ENCODE measurements around the gene SPOCK1.

The SPOCK1 gene

GRCh38 chr5:137360607-137361006 is 138.5 kb downstream of the SPOCK1 start:
- H3K36me3 ChIP-seq (ENCODE audit: control insufficient read depth, insufficient read depth, low read length) = no peaks in the 10 kb centered on the region
- no peak overlapping the region for H3K4me3 ChIP-seq (replicated peaks; ENCODE audit: low read depth, low read length)
- no peak for DNase-seq (ENCODE audit: extremely low read depth, insufficient read length)
- peaks cover 2% of the 10 kb centered on the region for H3K27me3 ChIP-seq (replicated peaks; ENCODE audit: control insufficient read depth, insufficient read depth, low read length)
- no peak for TF ChIP-seq CTCF (IDR thresholded peaks at IDR 0.05; ENCODE audit: insufficient read depth, low read length, poor library complexity, severe bottlenecking)

DNA sequence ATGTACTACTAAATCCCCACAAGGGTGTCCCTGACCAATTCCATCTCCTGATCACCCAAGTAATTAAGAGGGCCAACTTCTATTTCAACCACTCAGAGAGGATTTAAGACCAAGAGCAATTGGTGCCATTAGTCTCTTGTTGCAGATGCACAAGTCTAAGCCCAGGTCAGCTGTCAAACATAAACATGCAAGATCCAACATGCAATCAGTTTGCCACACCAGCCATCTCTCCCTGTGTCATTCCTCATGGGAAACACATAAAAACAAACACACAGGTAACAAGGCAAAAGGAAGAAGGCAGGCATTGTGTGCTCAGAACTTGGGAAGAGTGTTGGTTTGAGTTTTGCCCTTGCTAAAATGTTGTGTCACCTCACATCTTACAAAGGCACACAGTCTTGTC is 139.2 kb downstream of the SPOCK1 start:
- Histone ChIP-seq H3K4me3 (replicated peaks; ENCODE audit: low read depth, low read length) (no peak overlapping the region), H3K36me3 (ENCODE audit: control insufficient read depth, insufficient read depth, low read length) (no peaks in the 10 kb centered on the region), H3K27me3 (replicated peaks; ENCODE audit: control insufficient read depth, insufficient read depth, low read length) (peaks cover 2% of the 10 kb centered on the region)
- DNase-seq (ENCODE audit: extremely low read depth, insufficient read length) = no peak
- no peak for TF ChIP-seq CTCF (IDR thresholded peaks at IDR 0.05; ENCODE audit: insufficient read depth, low read length, poor library complexity, severe bottlenecking)

- Histone ChIP-seq H3K4me3 (replicated peaks; ENCODE audit: low read depth, low read length) (no peak overlapping the region), H3K36me3 (ENCODE audit: control insufficient read depth, insufficient read depth, low read length) (no peaks in the 10 kb centered on the region), H3K27me3 (replicated peaks; ENCODE audit: control insufficient read depth, insufficient read depth, low read length) (peaks cover 2% of the 10 kb centered on the region)
- DNase-seq (ENCODE audit: extremely low read depth, insufficient read length) = no peak
- TF ChIP-seq CTCF (IDR thresholded peaks at IDR 0.05; ENCODE audit: insufficient read depth, low read length, poor library complexity, severe bottlenecking) = no peak
Measured at GRCh38 chr5:137357436-137357835, 141.7 kb downstream of the SPOCK1 start.

- Histone ChIP-seq H3K27me3 (replicated peaks; ENCODE audit: control insufficient read depth, insufficient read depth, low read length) (peaks cover 2% of the 10 kb centered on the region), H3K4me3 (replicated peaks; ENCODE audit: low read depth, low read length) (no peak overlapping the region), H3K36me3 (ENCODE audit: control insufficient read depth, insufficient read depth, low read length) (no peaks in the 10 kb centered on the region)
- no peak for TF ChIP-seq CTCF (IDR thresholded peaks at IDR 0.05; ENCODE audit: insufficient read depth, low read length, poor library complexity, severe bottlenecking)
- DNase-seq (ENCODE audit: extremely low read depth, insufficient read length) = no peak
Measured at GRCh38 chr5:137356127-137356526, 143.0 kb downstream of the SPOCK1 start.

GRCh38 chr5:137355708-137356107 is 143.4 kb downstream of the SPOCK1 start:
- TF ChIP-seq CTCF (IDR thresholded peaks at IDR 0.05; ENCODE audit: insufficient read depth, low read length, poor library complexity, severe bottlenecking) = no peak

DNA sequence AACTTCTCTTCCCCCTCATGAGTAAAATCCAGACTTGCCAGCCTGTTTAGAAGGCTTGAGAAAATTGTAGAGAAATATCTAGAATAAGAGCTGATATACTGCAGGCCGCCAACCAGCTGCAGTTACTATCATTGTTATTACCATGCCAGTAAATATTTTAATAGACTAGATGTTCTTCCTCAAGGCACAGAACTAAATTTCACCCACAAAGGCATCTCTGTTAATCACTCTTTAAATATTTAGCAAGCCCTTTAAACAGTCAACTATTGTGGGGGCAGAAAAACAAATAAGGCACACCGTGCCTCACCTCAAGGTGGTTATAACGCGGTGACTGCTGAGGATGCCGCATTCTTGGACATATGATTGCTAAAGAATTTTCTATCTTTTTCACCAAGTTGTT is 147.0 kb downstream of the SPOCK1 start:
- H3K4me3 ChIP-seq (replicated peaks; ENCODE audit: low read depth, low read length) = no peak overlapping the region
- DNase-seq (ENCODE audit: extremely low read depth, insufficient read length) = no peak
- peaks cover 2% of the 10 kb centered on the region for H3K27me3 ChIP-seq (replicated peaks; ENCODE audit: control insufficient read depth, insufficient read depth, low read length)
- no peak for TF ChIP-seq CTCF (IDR thresholded peaks at IDR 0.05; ENCODE audit: insufficient read depth, low read length, poor library complexity, severe bottlenecking)
- H3K36me3 ChIP-seq (ENCODE audit: control insufficient read depth, insufficient read depth, low read length) = no peaks in the 10 kb centered on the region

More at GRCh38 chr5:137355708-137356107, 143.4 kb downstream of the SPOCK1 start:
- peaks cover 2% of the 10 kb centered on the region for H3K27me3 ChIP-seq (replicated peaks; ENCODE audit: control insufficient read depth, insufficient read depth, low read length)
- no peaks in the 10 kb centered on the region for H3K36me3 ChIP-seq (ENCODE audit: control insufficient read depth, insufficient read depth, low read length)
- DNase-seq (ENCODE audit: extremely low read depth, insufficient read length) = no peak
- no peak overlapping the region for H3K4me3 ChIP-seq (replicated peaks; ENCODE audit: low read depth, low read length)
